Neural progenitor cell (in vitro differentiated cells): ENCODE measurements around the gene ELF1. TPM values are rescaled to one million over a fixed set of nuclear protein-coding genes. Genes with fewer than 3 reads are reported as not detected.

Experiments
- DNase-seq: peaks from one replicate; pipeline ENCODE4 v3.0.0-alpha.2; 2016; ENCODE audit warnings: low spot score
- H2AFZ ChIP-seq: fragments of 200-600 bp; sonication (generic); replicated peaks from 2 replicates; pipeline ENCODE4 v1.6.1; 2016; ENCODE audit warnings: antibody characterized with exemption
- H3F3A ChIP-seq: fragments of 200-600 bp; sonication (generic); 2 replicates; pipeline ENCODE4 v1.6.1; 2016; ENCODE audit warnings: antibody characterized with exemption, low read depth
- H3K27ac ChIP-seq: fragments of 200-600 bp; sonication (generic); 2 replicates; pipeline ENCODE4 v1.5.1; 2016; ENCODE audit warnings: mild to moderate bottlenecking
- H3K27me3 ChIP-seq: fragments of 200-600 bp; sonication (generic); 2 replicates; pipeline ENCODE4 v1.6.1; 2016; ENCODE audit warnings: mild to moderate bottlenecking, moderate library complexity
- H3K36me3 ChIP-seq: fragments of 200-600 bp; sonication (generic); 2 replicates; pipeline ENCODE4 v1.5.1; 2016
- H3K4me1 ChIP-seq: fragments of 200-600 bp; sonication (generic); 2 replicates; pipeline ENCODE4 v1.6.1; 2016; ENCODE audit warnings: mixed run types
- H3K4me2 ChIP-seq: fragments of 200-600 bp; sonication (generic); 2 replicates; pipeline ENCODE4 v1.6.1; 2016
- H3K4me3 ChIP-seq: fragments of 200-600 bp; sonication (generic); 2 replicates; pipeline ENCODE4 v1.5.1; 2016
- H3K79me2 ChIP-seq: fragments of 200-600 bp; sonication (generic); 2 replicates; pipeline ENCODE4 v1.6.1; 2016; ENCODE audit warnings: low read depth
- H3K9ac ChIP-seq: fragments of 200-600 bp; sonication (generic); 2 replicates; pipeline ENCODE4 v1.6.1; 2016
- H3K9me3 ChIP-seq: fragments of 200-600 bp; sonication (generic); 2 replicates; pipeline ENCODE4 v1.5.1; 2016; ENCODE audit warnings: low read depth
- H4K20me1 ChIP-seq: fragments of 200-600 bp; sonication (generic); 2 replicates; pipeline ENCODE4 v1.6.1; 2016; ENCODE audit warnings: low read depth
- H3K27ac Mint-ChIP-seq: 3 replicates; pipeline ENCODE4 v1.8.0; 2021; ENCODE audit warnings: mixed read lengths
- H3K27me3 Mint-ChIP-seq: 2 replicates; pipeline ENCODE4 v1.8.0; 2022; ENCODE audit warnings: low read depth, mild to moderate bottlenecking, inconsistent platforms, moderate library complexity, mixed read lengths; ENCODE audit not compliant: insufficient read depth
- H3K36me3 Mint-ChIP-seq: 3 replicates; pipeline ENCODE4 v1.8.0; 2021; ENCODE audit warnings: mixed read lengths
- H3K4me1 Mint-ChIP-seq: 3 replicates; pipeline ENCODE4 v1.8.0; 2021; ENCODE audit warnings: mixed read lengths
- H3K4me3 Mint-ChIP-seq: 3 replicates; pipeline ENCODE4 v1.8.0; 2021; ENCODE audit warnings: mild to moderate bottlenecking, moderate library complexity, mixed read lengths
- H3K9me3 Mint-ChIP-seq: 3 replicates; pipeline ENCODE4 v1.8.0; 2020; ENCODE audit warnings: mixed read lengths
- CTCF ChIP-seq: fragments of 200-600 bp; sonication (generic); IDR thresholded peaks from 2 replicates; pipeline ENCODE4 v1.5.1; 2017; ENCODE audit warnings: antibody characterized with exemption, mild to moderate bottlenecking
- EZH2 ChIP-seq: fragments of 200-600 bp; sonication (generic); IDR thresholded peaks from 2 replicates; pipeline ENCODE4 v1.6.1; 2017; ENCODE audit warnings: antibody characterized with exemption, mild to moderate bottlenecking, moderate library complexity
- EZH2phosphoT487 ChIP-seq: fragments of 200-600 bp; sonication (generic); IDR thresholded peaks from 2 replicates; pipeline ENCODE4 v1.6.1; 2017; ENCODE audit warnings: antibody characterized with exemption
- total RNA-seq: library from RNA; depleted of rRNA; stranded (reverse); fragments of >200 nt; gene quantifications from 2 replicates; pipeline ENCODE4 v1.2.3, GENCODE V29; 2015; ENCODE audit warnings: low replicate concordance

ELF1 gene
- total RNA-seq, 1 donor from 2014 or later: 9.3 TPM

- Histone ChIP-seq H3K4me2 (no peak overlapping the region), H3K79me2 (no peaks in the 10 kb centered on the region), H2AFZ (peak overlapping the region; percentile 46), H3K27ac (no peak overlapping the region), H3K36me3 (no peaks in the 10 kb centered on the region), H3K27me3 (no peaks in the 10 kb centered on the region), H3F3A (no peaks in the 10 kb centered on the region), H4K20me1 (no peaks in the 10 kb centered on the region), H3K4me1 (peaks cover 7% of the 10 kb centered on the region), H3K4me3 (no peak overlapping the region), H3K9ac (no peak overlapping the region), H3K9me3 (no peaks in the 10 kb centered on the region)
- no peaks in the 10 kb centered on the region for H3K9me3 Mint-ChIP-seq
- TF ChIP-seq EZH2 (no peak), CTCF (peak; percentile 59)
- H3K4me1 Mint-ChIP-seq: peaks cover 5% of the 10 kb centered on the region
- H3K27me3 Mint-ChIP-seq: no peaks in the 10 kb centered on the region
- DNase-seq: peak; percentile 66
- H3K36me3 Mint-ChIP-seq: no peaks in the 10 kb centered on the region
- no peak overlapping the region for H3K27ac Mint-ChIP-seq
- no peak overlapping the region for H3K4me3 Mint-ChIP-seq
Observed at GRCh38 chr13:40974460-40975407, 44.4 kb downstream of the ELF1 start.

- H3K9me3 Mint-ChIP-seq: no peaks in the 10 kb centered on the region
- H3K4me3 ChIP-seq: no peak overlapping the region
Observed at GRCh38 chr13:40973409-40973808, 45.7 kb downstream of the ELF1 start.

GRCh38 chr13:40971321-40971720 lies 47.8 kb downstream of the ELF1 start:
- no peaks in the 10 kb centered on the region for H3K36me3 Mint-ChIP-seq
- no peaks in the 10 kb centered on the region for H3K36me3 ChIP-seq
- no peak overlapping the region for H3K4me3 Mint-ChIP-seq
- H3K27ac Mint-ChIP-seq: no peak overlapping the region
- no peaks in the 10 kb centered on the region for H3K9me3 Mint-ChIP-seq
- peaks cover 3% of the 10 kb centered on the region for H3K4me1 Mint-ChIP-seq
- no peaks in the 10 kb centered on the region for H3F3A ChIP-seq
- no peak overlapping the region for H3K4me2 ChIP-seq
- TF ChIP-seq EZH2 (no peak), CTCF (no peak), EZH2phosphoT487 (no peak)
- no peak overlapping the region for H2AFZ ChIP-seq
- H4K20me1 ChIP-seq: no peaks in the 10 kb centered on the region
- no peaks in the 10 kb centered on the region for H3K27me3 ChIP-seq
- H3K27ac ChIP-seq: no peak overlapping the region
- H3K4me1 ChIP-seq: peaks cover 7% of the 10 kb centered on the region
- H3K4me3 ChIP-seq: no peak overlapping the region
- H3K79me2 ChIP-seq: no peaks in the 10 kb centered on the region
- no peak overlapping the region for H3K9ac ChIP-seq
- H3K9me3 ChIP-seq: no peaks in the 10 kb centered on the region
- no peak for DNase-seq
- H3K27me3 Mint-ChIP-seq: no peaks in the 10 kb centered on the region

More at GRCh38 chr13:40973409-40973808, 45.7 kb downstream of the ELF1 start:
- TF ChIP-seq EZH2 (no peak), CTCF (no peak), EZH2phosphoT487 (no peak)
- Histone ChIP-seq H3K9me3 (no peaks in the 10 kb centered on the region), H3K9ac (no peak overlapping the region), H3K4me2 (no peak overlapping the region), H3F3A (no peaks in the 10 kb centered on the region), H3K4me1 (peaks cover 7% of the 10 kb centered on the region), H2AFZ (no peak overlapping the region), H3K27me3 (no peaks in the 10 kb centered on the region), H3K27ac (no peak overlapping the region), H3K36me3 (no peaks in the 10 kb centered on the region), H3K79me2 (no peaks in the 10 kb centered on the region), H4K20me1 (no peaks in the 10 kb centered on the region)
- Mint-ChIP-seq H3K4me3 (no peak overlapping the region), H3K4me1 (peaks cover 5% of the 10 kb centered on the region), H3K27me3 (no peaks in the 10 kb centered on the region), H3K36me3 (no peaks in the 10 kb centered on the region), H3K27ac (no peak overlapping the region)
- no peak for DNase-seq
